ENCODE results near the gene RIPOR3. TPM values are rescaled to one million over a fixed set of nuclear protein-coding genes. Genes with fewer than 3 reads are reported as not detected.
"Not testable (repeated sequence)": the region's sequence is repeated elsewhere in the genome, so short reads cannot be mapped to it uniquely, and the experiment has no call there.

Gene RIPOR3
- total RNA-seq, 2 experiments from 2014 or later: not detected

GRCh38 chr20:50717312-50717711 lies 26.0 kb upstream of the RIPOR3 start:
- H3K4me3 Mint-ChIP-seq: no peak overlapping the region
- H3K9me3 Mint-ChIP-seq: no peaks in the 10 kb centered on the region
- DNase-seq: no peak
- H3K4me1 Mint-ChIP-seq: no peaks in the 10 kb centered on the region
- H3K27me3 Mint-ChIP-seq: peaks cover 9% of the 10 kb centered on the region
- H3K27ac Mint-ChIP-seq: no peak overlapping the region
- H3K36me3 Mint-ChIP-seq: no peaks in the 10 kb centered on the region

DNA sequence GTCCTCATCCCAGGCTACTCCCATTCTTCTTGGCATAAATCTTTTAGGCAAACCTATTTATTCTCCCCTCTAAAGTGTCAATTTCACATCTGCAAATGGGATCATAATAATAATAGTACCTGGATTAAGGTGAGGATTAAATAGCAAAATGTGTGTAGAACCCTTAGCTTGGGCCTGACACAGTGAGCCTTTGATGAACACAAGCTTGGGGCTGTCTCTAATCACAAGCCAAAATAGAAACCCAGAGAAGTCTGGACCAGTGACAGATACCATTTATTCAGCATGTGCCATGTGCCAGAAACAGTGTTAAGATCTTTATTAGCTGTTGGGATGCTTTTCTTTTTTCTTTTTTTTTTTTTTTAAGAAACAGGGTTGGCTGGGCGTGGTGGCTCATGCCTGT lies 25.2 kb upstream of the RIPOR3 start:
- H3K27me3 Mint-ChIP-seq: peaks cover 9% of the 10 kb centered on the region

GRCh38 chr20:50715694-50716093 lies 24.4 kb upstream of the RIPOR3 start:
- no peak overlapping the region for H3K4me3 Mint-ChIP-seq
- no peak for DNase-seq
- H3K27me3 Mint-ChIP-seq: peaks cover 9% of the 10 kb centered on the region
- H3K36me3 Mint-ChIP-seq: no peaks in the 10 kb centered on the region
- H3K9me3 Mint-ChIP-seq: no peaks in the 10 kb centered on the region
- no peak overlapping the region for H3K27ac Mint-ChIP-seq
- no peaks in the 10 kb centered on the region for H3K4me1 Mint-ChIP-seq

More for the DNA sequence above, 25.2 kb upstream of the RIPOR3 start:
- no peak overlapping the region for H3K27ac Mint-ChIP-seq
- H3K4me1 Mint-ChIP-seq: no peaks in the 10 kb centered on the region
- H3K4me3 Mint-ChIP-seq: no peak overlapping the region
- H3K9me3 Mint-ChIP-seq: no peaks in the 10 kb centered on the region
- no peaks in the 10 kb centered on the region for H3K36me3 Mint-ChIP-seq
- no peak for DNase-seq

DNA sequence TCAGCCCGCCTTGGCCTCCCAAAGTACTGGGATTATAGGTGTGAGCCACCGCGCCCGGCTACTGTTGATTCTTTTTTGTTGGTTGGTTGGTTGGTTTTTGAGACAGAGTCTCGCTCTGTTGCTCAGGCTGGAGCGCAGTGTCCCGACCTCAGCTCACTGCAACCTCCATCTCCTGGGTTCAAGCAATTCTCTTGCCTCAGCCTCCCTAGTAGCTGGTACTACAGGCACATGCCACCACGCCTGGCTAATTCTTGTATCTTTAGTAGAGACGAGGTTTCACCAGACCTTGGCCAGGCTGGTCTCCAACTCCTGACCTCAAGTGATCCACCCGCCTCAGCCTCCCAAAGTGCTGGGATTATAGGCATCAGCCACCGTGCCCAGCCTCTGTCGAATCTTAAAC lies 23.1 kb upstream of the RIPOR3 start:
- not testable (repeated sequence) for H3K36me3 Mint-ChIP-seq, H3K4me1 Mint-ChIP-seq, H3K27ac Mint-ChIP-seq, H3K4me3 Mint-ChIP-seq, DNase-seq, H3K9me3 Mint-ChIP-seq, H3K27me3 Mint-ChIP-seq

DNA sequence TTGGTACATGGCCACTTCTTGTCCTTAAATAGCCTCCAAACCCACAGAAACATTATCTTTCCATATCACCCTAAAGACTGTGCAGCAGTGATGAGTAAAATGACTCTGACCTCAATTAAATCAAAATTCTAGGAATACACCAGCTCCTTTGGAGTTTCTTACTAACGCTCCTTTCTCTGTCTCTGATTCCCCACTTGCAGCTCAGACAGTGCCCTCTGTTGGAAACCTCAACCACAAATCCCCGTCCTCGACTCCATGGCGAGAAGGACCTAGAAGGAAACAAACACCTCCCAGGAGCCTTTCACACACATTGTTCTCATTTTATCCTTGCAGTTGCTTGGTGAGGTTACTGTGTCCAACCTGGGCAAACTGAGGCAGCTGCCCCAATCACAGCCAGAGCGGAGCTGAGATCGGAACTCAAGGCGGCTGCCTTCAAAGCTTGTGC lies 22.3 kb upstream of the RIPOR3 start:
- no peaks in the 10 kb centered on the region for H3K4me1 Mint-ChIP-seq
- H3K36me3 Mint-ChIP-seq: no peaks in the 10 kb centered on the region
- H3K27me3 Mint-ChIP-seq: peaks cover 9% of the 10 kb centered on the region
- DNase-seq: no peak
- no peak overlapping the region for H3K4me3 Mint-ChIP-seq
- H3K9me3 Mint-ChIP-seq: no peaks in the 10 kb centered on the region
- H3K27ac Mint-ChIP-seq: no peak overlapping the region

DNA sequence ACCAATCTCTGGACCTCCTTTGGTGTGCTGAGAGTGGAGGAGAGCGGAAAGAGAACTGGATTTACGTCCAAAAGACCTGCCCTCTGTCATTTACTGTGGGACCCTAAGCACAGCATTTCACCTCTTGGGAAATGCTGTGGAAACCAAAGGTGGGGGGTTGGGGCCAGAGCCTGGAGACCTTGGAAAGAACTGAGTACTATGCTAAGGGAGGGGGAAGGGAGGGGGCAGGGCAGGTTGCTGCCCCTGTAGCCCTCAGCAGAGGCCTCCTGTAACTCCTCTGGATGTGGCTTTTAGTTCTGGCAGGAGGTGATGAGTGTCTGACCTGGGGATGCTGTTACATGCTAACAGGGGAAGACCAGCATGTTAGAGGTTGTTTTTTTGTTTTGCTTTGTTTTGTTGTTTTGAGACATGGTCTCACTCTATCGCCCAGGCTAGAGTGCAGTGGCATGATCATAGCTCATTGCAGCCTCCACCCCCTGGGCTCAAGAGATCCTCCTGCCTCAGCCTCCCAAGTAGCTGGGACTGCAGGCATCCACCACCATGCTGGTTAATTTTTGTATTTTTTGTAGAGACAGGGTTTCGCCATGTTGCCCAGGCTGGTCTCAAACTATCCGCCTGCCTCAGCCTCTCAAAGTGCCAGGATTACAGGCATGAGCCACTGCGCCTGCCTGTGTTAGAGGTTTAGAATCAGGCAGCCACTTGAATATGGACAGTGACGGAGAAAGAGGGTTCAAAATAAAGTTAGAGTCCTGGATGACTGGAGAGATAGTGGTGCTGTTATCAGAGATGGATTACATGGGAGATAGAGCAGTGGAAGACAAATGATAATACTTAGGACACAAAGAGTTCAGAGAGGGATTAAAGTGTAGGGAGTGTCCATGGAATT lies 21.7 kb upstream of the RIPOR3 start:
- Mint-ChIP-seq H3K36me3 (no peaks in the 10 kb centered on the region), H3K27me3 (peaks cover 9% of the 10 kb centered on the region)

GRCh38 chr20:50711113-50711825 lies 19.9 kb upstream of the RIPOR3 start:
- Mint-ChIP-seq H3K4me1 (no peaks in the 10 kb centered on the region), H3K36me3 (no peaks in the 10 kb centered on the region), H3K9me3 (no peaks in the 10 kb centered on the region), H3K27ac (peak overlapping the region; percentile 14), H3K4me3 (no peak overlapping the region), H3K27me3 (peaks cover 15% of the 10 kb centered on the region)
- DNase-seq: no peak

More for the DNA sequence above, 21.7 kb upstream of the RIPOR3 start:
- Mint-ChIP-seq H3K4me1 (no peaks in the 10 kb centered on the region), H3K4me3 (no peak overlapping the region), H3K9me3 (no peaks in the 10 kb centered on the region), H3K27ac (no peak overlapping the region)
- DNase-seq: no peak

GRCh38 chr20:50710492-50711063 lies 19.2 kb upstream of the RIPOR3 start:
- Mint-ChIP-seq H3K27me3 (peaks cover 15% of the 10 kb centered on the region), H3K27ac (no peak overlapping the region), H3K4me3 (no peak overlapping the region), H3K36me3 (no peaks in the 10 kb centered on the region), H3K4me1 (no peaks in the 10 kb centered on the region), H3K9me3 (no peaks in the 10 kb centered on the region)
- DNase-seq: no peak

DNA sequence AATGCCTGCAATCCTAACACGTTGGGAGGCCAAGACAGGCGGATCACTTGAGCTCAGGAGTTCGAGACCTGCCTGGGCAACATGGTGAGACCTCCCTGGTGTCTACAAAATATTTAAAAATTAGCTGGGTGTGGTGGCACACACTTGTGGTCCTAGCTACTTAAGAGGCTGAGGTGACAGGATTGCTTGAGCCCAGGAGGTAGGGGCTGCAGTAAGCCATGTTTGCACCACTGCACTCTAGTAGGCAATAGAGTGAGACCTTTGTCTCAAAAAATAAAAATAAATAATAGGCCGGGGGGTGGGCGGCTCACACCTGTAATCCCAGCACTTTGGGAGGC lies 18.3 kb upstream of the RIPOR3 start:
- no peaks in the 10 kb centered on the region for H3K9me3 Mint-ChIP-seq

DNA sequence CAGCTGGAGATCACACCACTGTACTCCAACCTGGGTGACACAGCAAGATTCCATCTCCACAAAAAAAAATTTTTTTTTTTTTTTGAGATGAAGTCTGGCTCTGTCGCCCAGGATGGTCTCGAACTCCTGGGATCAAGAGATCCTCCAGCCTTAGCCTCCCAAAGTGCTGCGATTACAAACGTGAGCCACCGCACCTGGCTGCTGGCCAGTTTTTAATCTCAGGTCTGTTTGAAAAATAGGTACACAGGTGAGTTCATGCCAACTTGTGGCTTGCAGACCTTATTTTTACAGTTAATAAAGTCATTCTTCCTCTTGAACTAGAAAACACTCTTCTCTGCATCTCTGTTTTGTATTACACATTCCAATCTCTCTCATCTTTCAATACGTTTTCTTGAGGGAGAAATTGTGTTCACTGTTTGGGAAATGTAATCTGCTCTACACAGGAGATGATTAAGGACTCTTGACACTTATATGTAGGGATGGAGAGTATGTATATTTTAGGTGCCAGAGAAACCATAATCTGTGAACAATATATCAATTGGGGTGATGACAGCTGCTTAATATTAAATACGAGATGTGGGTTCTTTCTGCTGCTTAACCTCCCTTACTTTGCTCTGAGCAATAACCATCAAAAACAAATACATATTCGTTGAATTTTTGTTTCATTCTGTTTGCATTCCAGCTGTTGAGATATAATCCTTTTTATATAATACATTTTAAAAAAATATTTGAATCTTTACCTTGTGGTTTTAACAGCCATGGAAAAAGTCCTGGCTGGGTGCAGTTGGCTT lies 17.7 kb upstream of the RIPOR3 start:
- Mint-ChIP-seq H3K27me3 (peaks cover 15% of the 10 kb centered on the region), H3K4me1 (no peaks in the 10 kb centered on the region), H3K4me3 (no peak overlapping the region), H3K9me3 (no peaks in the 10 kb centered on the region), H3K36me3 (no peaks in the 10 kb centered on the region), H3K27ac (no peak overlapping the region)
- DNase-seq: no peak

More for the DNA sequence above, 18.3 kb upstream of the RIPOR3 start:
- Mint-ChIP-seq H3K27ac (no peak overlapping the region), H3K36me3 (no peaks in the 10 kb centered on the region), H3K4me3 (no peak overlapping the region), H3K4me1 (no peaks in the 10 kb centered on the region), H3K27me3 (peaks cover 15% of the 10 kb centered on the region)
- no peak for DNase-seq

- H3K4me3 Mint-ChIP-seq: no peak overlapping the region
- H3K27me3 Mint-ChIP-seq: peaks cover 6% of the 10 kb centered on the region
- no peak overlapping the region for H3K27ac Mint-ChIP-seq
- no peaks in the 10 kb centered on the region for H3K36me3 Mint-ChIP-seq
- no peaks in the 10 kb centered on the region for H3K9me3 Mint-ChIP-seq
- no peaks in the 10 kb centered on the region for H3K4me1 Mint-ChIP-seq
- no peak for DNase-seq
Measured at GRCh38 chr20:50704971-50705370, 13.6 kb upstream of the RIPOR3 start.

DNA sequence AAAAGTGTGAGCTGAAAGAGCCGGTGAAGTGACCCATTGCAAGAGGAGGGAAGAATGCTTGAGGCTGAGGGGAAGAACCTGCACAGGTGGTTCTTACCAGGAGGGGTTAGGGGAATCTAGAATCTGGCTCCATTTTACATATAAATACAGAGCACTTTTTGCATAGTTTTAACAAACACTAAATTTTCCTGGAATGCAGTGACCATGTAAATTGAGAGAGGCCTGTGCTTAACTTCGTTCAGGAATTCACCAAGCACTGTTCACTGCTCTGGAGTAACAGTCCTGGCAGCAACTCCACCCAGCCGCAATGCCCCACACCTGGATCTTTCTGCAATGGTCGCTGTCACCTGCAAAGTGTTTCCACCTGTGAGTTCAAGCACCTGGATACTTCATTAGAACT lies 13.2 kb upstream of the RIPOR3 start:
- no peaks in the 10 kb centered on the region for H3K4me1 Mint-ChIP-seq

DNA sequence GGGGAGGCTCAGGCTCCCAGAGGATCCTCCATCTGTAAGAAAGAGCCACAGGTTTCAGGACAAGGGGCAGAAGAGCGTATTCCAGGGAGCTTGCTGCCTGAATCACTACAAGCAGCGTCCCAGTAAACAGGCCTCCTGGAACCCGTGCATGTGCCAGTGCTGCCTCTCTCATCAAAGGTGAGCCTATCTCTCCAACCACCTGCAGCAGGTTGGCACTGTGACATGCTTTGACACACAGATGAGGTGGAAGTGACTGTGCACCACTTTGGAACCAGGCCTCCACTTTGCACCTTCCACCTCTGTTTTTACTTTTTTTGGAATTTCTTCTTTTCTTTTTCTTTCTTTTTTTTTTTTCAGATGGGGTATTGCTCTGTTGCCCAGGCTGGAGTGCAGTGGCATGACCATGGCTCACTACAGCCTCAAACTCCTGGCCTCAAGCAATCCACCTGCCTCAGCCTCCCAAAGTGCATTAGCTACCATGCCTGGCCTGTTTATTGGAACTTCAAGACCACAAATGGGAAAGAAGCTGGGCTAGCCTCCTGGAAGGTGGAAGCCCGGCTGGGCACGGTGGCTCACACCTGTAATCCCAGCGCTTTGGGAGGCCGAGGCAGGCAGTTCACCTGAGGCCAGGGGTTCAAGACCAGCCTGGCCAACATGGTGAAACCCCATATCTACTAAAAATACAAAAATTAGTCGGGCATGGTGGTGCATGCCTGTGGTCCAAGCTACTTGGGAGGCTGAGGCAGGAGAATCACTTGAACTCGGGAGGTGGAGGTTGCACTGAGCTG lies 12.5 kb upstream of the RIPOR3 start:
- DNase-seq, H3K4me3 Mint-ChIP-seq, H3K4me1 Mint-ChIP-seq, H3K36me3 Mint-ChIP-seq, H3K27ac Mint-ChIP-seq, H3K9me3 Mint-ChIP-seq, H3K27me3 Mint-ChIP-seq: not testable (repeated sequence)

More for the DNA sequence above, 13.2 kb upstream of the RIPOR3 start:
- DNase-seq: no peak
- H3K27ac Mint-ChIP-seq: no peak overlapping the region
- peaks cover 9% of the 10 kb centered on the region for H3K27me3 Mint-ChIP-seq
- H3K36me3 Mint-ChIP-seq: no peaks in the 10 kb centered on the region
- no peak overlapping the region for H3K4me3 Mint-ChIP-seq
- H3K9me3 Mint-ChIP-seq: no peaks in the 10 kb centered on the region
